GM12873 (cell line): ENCODE results near the gene CFAP210.

Experiments
- TF ChIP-seq, protein P1 (sequence below): IDR thresholded peaks from 2 replicates; pipeline ENCODE4 v1.5.1; 2012; ENCODE audit warnings: low read depth, mild to moderate bottlenecking, moderate library complexity, low read length, control low read depth; ENCODE audit not compliant: insufficient read depth; ENCODE audit errors: missing control alignments

The CFAP210 gene

DNA sequence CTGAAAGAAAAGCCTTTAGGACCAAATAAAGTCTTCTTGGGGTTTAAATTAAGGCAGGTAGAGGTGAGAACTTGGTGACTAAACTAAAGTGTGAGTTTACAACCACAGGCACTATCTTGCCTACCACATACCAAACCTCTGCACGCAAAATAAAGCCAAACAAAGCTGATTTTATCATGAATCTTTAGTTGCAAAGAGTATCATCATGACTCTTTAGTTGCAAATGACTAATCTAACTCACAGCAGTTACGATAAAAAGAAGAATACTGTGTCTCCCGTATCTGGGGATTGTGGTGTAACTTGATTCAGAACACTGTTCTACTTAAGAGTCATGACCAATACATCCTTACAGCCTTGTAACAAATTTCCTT is 11.2 kb downstream of the CFAP210 start:
- TF ChIP-seq, protein P1, sequence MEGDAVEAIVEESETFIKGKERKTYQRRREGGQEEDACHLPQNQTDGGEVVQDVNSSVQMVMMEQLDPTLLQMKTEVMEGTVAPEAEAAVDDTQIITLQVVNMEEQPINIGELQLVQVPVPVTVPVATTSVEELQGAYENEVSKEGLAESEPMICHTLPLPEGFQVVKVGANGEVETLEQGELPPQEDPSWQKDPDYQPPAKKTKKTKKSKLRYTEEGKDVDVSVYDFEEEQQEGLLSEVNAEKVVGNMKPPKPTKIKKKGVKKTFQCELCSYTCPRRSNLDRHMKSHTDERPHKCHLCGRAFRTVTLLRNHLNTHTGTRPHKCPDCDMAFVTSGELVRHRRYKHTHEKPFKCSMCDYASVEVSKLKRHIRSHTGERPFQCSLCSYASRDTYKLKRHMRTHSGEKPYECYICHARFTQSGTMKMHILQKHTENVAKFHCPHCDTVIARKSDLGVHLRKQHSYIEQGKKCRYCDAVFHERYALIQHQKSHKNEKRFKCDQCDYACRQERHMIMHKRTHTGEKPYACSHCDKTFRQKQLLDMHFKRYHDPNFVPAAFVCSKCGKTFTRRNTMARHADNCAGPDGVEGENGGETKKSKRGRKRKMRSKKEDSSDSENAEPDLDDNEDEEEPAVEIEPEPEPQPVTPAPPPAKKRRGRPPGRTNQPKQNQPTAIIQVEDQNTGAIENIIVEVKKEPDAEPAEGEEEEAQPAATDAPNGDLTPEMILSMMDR = no peak

DNA sequence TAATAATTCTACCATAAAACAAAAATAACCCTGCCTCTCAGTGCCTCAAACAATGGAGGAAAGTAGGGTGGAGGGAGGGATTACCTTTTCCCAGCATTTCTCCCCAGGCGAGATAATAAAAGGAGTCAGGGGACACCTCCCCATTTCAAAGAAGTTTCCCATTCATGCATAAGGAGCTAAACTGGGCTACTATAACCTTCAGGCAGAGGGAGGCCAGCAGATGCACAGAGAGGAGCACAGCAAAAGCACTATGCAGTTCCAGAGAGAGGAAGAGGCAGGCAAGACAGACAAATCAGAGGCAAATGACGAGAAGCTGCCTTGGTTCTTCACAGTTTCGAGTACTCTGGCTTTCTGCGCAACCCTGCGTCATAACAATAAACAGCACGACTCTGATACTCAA is 17.4 kb downstream of the CFAP210 start:
- TF ChIP-seq, protein P1 = no peak

DNA sequence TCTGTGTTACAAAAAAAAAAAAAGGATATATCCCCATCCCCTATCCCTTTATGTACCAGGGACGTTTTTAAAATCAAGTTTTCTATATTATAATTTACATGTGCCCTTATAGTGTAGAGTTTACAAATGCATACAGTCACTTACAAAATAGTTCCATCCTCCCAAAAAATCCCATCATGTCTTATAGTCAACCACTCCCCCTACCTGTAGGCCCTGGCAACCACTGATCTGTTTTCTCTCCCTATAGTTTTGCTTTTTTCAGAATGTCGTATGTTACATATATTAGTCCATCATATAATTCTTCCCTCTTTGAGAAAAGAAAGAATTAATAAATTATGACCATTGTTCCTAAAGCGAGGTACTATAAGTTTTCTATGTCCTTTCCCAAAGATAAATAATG is 17.8 kb downstream of the CFAP210 start:
- TF ChIP-seq, protein P1 = peak; percentile 42

DNA sequence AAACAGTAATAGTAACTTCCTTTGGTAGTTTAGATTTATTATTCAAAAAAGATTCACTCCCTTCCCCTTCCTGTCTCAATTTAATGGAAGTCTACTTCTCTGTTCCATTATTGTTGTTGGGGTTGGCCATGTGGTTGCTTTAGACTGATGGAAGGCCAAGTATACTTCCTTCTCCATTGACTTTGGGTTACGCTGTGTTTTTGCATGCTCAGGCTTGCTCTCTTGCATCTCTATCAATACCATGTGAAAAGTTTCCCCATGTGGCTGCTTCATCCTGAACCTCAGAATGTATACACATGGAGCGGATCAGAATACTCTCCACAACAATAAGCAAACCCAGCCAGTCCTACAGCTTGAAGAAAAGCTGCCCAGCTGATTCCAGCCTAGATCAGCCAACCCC is 20.3 kb downstream of the CFAP210 start:
- TF ChIP-seq, protein P1 = no peak

DNA sequence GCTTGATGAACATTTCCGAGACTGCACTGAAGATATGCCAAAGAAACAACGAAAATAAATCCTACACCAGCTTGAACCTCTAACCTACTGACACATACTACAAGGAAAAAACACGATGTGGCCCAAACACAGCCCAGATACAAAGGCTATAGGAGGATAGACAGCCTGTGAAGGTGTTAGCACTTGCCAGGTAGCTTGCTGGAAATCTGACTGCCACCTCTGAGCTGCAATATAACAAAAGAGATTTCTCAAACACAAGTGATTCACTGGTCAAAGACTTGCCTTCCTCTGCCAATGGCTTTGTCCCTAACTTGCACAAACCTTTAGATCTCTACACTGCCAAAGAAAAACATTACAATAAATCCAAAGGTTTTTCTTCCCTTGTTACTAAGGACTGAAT is 21.1 kb downstream of the CFAP210 start:
- TF ChIP-seq, protein P1 = no peak

DNA sequence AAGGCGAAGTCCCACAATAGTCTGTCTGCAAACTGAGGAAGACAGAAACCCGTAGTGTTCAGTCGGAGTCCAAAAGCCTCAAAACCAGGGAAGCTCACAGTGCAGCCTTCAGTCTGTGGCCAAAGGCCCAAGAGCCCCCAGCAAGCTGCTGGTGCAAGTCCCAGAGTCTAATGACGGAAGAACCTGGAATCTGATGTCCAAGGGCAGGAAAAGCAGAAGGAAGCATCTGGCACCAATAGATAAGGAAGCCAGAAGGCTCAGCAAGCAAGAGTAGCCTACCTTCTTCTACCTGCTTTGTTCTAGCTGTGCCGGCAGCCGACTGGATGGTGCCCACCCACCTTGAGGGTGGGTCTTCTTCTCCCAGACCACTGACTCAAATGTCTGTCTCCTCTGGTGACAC is 21.8 kb downstream of the CFAP210 start:
- TF ChIP-seq, protein P1 = no peak

DNA sequence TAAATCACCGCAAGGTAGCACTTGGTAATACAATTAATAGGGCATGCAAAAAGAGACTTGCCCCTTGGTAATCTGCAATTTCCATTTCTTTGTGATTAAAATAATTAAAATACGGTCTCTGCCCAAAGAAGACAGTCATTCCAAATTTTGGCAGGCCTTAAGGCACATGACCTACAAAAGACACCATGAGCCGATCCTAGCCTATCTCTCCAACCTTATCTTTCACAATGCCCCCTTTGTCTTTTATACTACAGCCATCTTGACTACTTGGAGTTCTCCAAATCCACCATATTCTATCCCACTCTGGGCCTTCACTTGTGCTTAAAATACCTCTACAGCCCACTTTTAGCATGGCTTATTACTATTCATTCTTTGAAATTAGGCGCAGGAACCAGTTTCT is 23.3 kb downstream of the CFAP210 start:
- TF ChIP-seq, protein P1 = no peak
